GM18861 (cell line): ENCODE measurements around the gene CDKN1A.
"Not testable (repeated sequence)": the region's sequence is repeated elsewhere in the genome, so short reads cannot be mapped to it uniquely, and the experiment has no call there.

Experiments used
- ATAC-seq: cut with Tn5 transposase; IDR thresholded peaks from one replicate; pipeline ENCODE4 v1.9.1; 2021; ENCODE audit not compliant: unreplicated experiment

The CDKN1A gene

DNA sequence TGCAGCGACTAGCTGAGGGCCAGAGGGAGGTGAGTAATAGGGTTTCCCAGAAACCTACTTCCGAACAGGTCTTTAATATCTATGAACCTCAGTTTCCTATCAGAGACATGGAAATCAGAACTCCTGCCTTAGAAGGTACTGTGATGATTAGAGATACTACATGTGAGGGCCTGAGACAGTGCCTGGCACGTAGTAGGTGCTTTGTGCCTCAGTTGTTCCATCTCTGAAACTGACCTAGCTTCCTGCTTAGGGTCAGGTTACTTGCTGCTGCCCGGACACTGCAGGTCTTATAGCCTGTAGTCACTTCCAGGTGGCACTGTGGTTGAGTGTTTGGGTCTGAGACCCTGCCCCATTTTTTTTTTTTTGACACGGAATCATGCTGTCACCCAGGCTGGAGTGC, 40.0 kb downstream of the CDKN1A start:
- no peak for ATAC-seq

DNA sequence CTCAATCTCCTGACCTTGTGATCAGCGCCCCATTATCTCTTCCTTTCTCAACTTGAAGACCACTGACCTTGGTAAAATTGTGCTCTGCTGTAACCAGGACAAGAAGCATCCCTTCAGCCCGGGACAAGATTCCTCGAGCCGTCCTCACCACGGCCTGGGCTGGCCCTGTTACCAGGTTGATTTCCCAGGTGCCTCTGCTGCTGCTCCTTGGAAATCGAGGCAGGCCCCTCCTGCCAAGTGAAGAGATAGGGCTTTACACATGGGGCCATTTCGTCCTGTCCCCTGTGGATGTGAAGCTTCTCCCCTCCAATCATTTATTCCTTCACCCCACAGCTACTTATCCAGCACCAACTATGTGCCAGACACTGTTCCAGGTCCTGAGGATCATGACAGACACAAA, 40.6 kb downstream of the CDKN1A start:
- ATAC-seq = no peak

GRCh38 chr6:36720251-36721141, 42.0 kb downstream of the CDKN1A start:
- no peak for ATAC-seq

DNA sequence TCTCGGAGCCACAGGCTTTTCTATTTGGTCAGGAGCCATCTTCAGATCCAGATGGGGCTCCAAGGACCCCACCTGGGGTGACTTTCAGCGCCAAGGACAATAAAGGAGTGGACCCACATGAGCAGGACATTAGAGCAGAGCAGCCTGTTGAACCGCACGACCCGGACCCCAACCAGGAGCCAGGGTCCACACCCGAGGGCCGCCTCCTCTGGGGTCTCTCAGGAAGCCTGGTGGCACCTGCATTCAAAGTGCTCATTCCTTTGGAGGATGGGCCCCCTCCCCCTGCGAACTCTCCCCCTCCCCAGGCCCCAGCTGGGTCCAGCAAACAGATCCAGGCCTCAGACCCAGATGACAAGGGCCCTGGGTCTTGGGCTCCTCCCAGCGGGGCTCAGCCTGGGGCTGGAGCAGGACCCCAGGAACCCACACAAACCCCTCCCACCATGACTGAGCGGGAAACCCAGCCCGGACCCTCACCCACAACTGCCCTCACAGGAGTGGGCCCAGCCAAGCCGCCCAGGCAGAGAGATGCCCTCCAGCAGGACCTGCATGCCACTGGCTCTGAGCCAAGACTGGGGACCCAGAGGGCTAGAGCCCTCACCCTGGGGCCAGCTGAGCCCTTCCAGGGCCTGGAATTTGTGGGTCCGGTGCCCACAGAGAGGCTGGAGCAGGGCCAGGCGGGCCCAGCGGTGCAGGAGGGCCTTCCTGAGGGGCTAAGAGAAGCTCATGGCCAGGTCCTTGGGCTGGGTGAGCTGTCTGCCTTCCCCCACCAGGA, 43.0 kb downstream of the CDKN1A start:
- no peak for ATAC-seq

DNA sequence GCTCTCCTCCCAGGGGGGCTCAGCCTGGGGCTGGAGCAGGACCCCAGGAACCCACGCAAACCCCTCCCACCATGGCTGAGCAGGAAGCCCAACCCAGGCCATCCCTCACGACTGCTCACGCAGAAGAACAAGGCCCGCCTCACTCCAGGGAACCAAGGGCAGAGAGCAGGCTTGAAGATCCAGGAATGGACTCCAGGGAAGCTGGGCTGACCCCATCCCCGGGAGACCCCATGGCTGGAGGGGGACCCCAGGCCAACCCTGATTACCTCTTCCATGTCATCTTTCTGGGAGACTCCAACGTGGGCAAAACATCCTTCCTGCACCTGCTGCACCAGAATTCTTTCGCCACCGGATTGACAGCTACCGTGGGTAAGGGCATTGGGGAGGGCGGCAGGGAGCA, 43.9 kb downstream of the CDKN1A start:
- ATAC-seq = no peak

GRCh38 chr6:36722879-36723278, 44.4 kb downstream of the CDKN1A start:
- ATAC-seq = no peak

GRCh38 chr6:36723992-36724391, 45.5 kb downstream of the CDKN1A start:
- ATAC-seq = not testable (repeated sequence)

DNA sequence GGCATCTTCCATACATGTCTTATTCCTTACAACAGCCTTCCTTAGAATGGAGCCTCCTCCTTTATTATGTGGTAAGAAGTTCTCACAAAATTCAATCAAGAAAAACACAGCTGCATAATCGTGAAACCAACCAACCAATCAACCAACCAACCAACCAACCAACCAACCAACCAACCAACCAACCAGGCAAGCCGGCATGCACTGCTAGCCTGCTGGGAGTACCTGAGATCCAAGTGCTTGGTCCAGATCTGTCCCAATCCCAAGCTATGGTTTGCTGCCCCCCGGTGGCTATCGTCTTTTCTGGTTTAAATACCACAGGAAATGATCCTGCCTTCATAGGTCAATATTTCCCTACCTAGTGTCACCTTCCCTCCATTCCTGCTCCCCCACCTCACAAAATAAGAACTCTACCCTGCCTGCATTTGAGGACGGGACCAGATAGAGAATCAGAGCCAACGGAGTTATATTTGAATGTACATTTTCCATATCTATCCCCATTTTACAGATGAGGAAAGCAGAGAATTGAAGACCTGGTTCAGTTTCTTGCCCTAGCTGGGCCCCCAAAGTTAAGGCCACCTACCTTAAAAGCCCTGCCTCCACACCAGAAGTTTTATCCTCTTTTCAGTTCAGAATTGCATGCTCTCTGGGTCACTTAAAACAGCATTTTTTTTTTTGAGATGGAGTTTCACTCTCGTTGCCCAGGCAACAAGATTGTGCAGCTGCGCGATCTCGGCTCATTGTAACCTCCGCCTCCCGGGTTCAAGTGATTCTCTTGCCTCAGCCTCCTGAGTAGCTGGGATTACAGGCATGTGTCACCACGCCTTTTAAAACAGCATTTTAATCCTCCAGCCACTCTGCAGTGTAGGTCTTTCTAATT, 46.2 kb downstream of the CDKN1A start:
- ATAC-seq = no peak

GRCh38 chr6:36725581-36725980, 47.1 kb downstream of the CDKN1A start:
- ATAC-seq = no peak

GRCh38 chr6:36727505-36728021, 49.0 kb downstream of the CDKN1A start:
- no peak for ATAC-seq

GRCh38 chr6:36728289-36729160, 50.0 kb downstream of the CDKN1A start:
- ATAC-seq = no peak

GRCh38 chr6:36729161-36729524, 50.6 kb downstream of the CDKN1A start:
- no peak for ATAC-seq

GRCh38 chr6:36730424-36731380, 52.2 kb downstream of the CDKN1A start:
- ATAC-seq = no peak

GRCh38 chr6:36731622-36732310, 53.3 kb downstream of the CDKN1A start:
- ATAC-seq = no peak

GRCh38 chr6:36733300-36733699, 54.8 kb downstream of the CDKN1A start:
- no peak for ATAC-seq

DNA sequence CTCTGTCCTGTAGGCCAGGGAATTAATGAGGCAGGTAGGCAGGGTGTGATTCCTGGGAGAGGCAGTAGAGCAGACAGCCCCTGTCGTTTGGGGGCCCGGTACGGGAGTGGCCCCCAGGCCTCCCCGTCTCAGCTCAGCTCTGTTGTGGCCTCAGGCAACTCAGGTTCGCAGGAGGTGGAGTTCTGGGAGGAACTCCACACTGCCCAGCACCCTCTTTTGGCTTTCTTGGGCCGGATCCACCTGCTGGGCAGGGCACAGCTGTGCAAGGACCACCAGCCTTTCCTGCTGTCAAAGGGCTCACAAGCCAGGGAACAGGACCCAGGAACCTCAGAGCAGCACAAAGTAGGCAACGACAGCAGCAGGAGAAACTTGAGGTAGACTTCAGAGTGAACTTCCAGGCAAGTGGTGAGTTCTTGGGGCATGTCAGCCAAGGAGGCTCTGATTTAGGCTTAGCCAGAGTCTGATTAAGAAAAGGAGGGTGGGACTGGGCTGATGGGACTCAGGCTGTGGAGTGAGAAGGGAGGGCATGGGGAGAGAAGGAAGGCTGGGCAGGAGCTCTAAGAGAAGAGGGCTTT, 56.1 kb downstream of the CDKN1A start:
- ATAC-seq = no peak

GRCh38 chr6:36735110-36736071, 56.9 kb downstream of the CDKN1A start:
- no peak for ATAC-seq
